ENCODE results near the gene TMEM50A.

- TF ChIP-seq CTCF (IDR thresholded peaks at IDR 0.05), result no peak
- no peak for TF ChIP-seq POLR2A (IDR thresholded peaks at IDR 0.05)
Measured at GRCh38 chr1:25343872-25344271, 5.7 kb downstream of the TMEM50A start.

All from esophagus squamous epithelium (tissue), 4 donors.